ENCODE data around the gene SGIP1. TPM values are rescaled to one million over a fixed set of nuclear protein-coding genes. Genes with fewer than 3 reads are reported as not detected.

Gene SGIP1
- total and polyA plus RNA-seq, 7 donors = under 0.01 to 14.1 (median 7.3) TPM; not detected in 1

- WGBS, 2 donors = 92 to 98% methylated on average over 1 of the region's 1 CpG
Measured at GRCh38 chr1:66550243-66550642, 16.3 kb downstream of the SGIP1 start.

GRCh38 chr1:66552287-66552686 lies 18.3 kb downstream of the SGIP1 start:
- no peak for TF ChIP-seq CTCF (IDR thresholded peaks at IDR 0.05)
- TF ChIP-seq EP300 (IDR thresholded peaks at IDR 0.05) = no peak
- no peak for TF ChIP-seq POLR2AphosphoS5 (IDR thresholded peaks at IDR 0.05)
- no peak for TF ChIP-seq POLR2A (IDR thresholded peaks at IDR 0.05)
- no peaks in the 10 kb centered on the region for H3K36me3 ChIP-seq
- WGBS, 2 donors = 73 to 88% methylated on average over 1 of the region's 1 CpG
- H3K9me3 ChIP-seq = no peaks in the 10 kb centered on the region
- H3K27me3 ChIP-seq = no peaks in the 10 kb centered on the region
- no peak for DNase-seq
- H3K27ac ChIP-seq = no peak overlapping the region
- H3K4me1 ChIP-seq = no peaks in the 10 kb centered on the region
- no peak overlapping the region for H3K4me3 ChIP-seq
- intact Hi-C loops (cut with DNase I) = no loop called here

More at GRCh38 chr1:66550243-66550642, 16.3 kb downstream of the SGIP1 start:
- H3K4me1 ChIP-seq = no peaks in the 10 kb centered on the region
- H3K27ac ChIP-seq = no peak overlapping the region
- intact Hi-C loops (cut with DNase I) = no loop called here
- no peaks in the 10 kb centered on the region for H3K9me3 ChIP-seq
- H3K27me3 ChIP-seq = no peaks in the 10 kb centered on the region
- DNase-seq = no peak
- H3K4me3 ChIP-seq = no peak overlapping the region
- TF ChIP-seq EP300 (IDR thresholded peaks at IDR 0.05) = no peak
- TF ChIP-seq POLR2A (IDR thresholded peaks at IDR 0.05) = no peak
- TF ChIP-seq POLR2AphosphoS5 (IDR thresholded peaks at IDR 0.05) = no peak
- TF ChIP-seq CTCF (IDR thresholded peaks at IDR 0.05) = no peak
- H3K36me3 ChIP-seq = no peaks in the 10 kb centered on the region

- Histone ChIP-seq H3K27ac (no peak overlapping the region), H3K27me3 (no peaks in the 10 kb centered on the region), H3K9me3 (no peaks in the 10 kb centered on the region), H3K4me1 (no peaks in the 10 kb centered on the region), H3K36me3 (no peaks in the 10 kb centered on the region), H3K4me3 (no peak overlapping the region)
- intact Hi-C loops (cut with DNase I) = no loop called here
- TF ChIP-seq EP300 (IDR thresholded peaks at IDR 0.05) (no peak), CTCF (IDR thresholded peaks at IDR 0.05) (no peak), POLR2AphosphoS5 (IDR thresholded peaks at IDR 0.05) (no peak), POLR2A (IDR thresholded peaks at IDR 0.05) (no peak)
- DNase-seq = peak; percentile 67
- WGBS, 2 donors = 54 to 68% methylated on average over 5 of the region's 5 CpGs
Measured at GRCh38 chr1:66552829-66553228, 18.9 kb downstream of the SGIP1 start.

GRCh38 chr1:66553846-66554245 lies 19.9 kb downstream of the SGIP1 start:
- Histone ChIP-seq H3K27me3 (no peaks in the 10 kb centered on the region), H3K9me3 (no peaks in the 10 kb centered on the region), H3K36me3 (no peaks in the 10 kb centered on the region), H3K27ac (peak overlapping the region in 1 of 4 donors; percentile 20), H3K4me1 (no peaks in the 10 kb centered on the region), H3K4me3 (no peak overlapping the region)
- no peak for DNase-seq
- TF ChIP-seq POLR2A (IDR thresholded peaks at IDR 0.05) = no peak
- TF ChIP-seq CTCF (IDR thresholded peaks at IDR 0.05) = no peak
- TF ChIP-seq EP300 (IDR thresholded peaks at IDR 0.05) = no peak
- TF ChIP-seq POLR2AphosphoS5 (IDR thresholded peaks at IDR 0.05) = no peak
- WGBS, 2 donors = 94 to 98% methylated on average over 1 of the region's 1 CpG
- intact Hi-C loops (cut with DNase I) = no loop called here

- no peak for DNase-seq
- Histone ChIP-seq H3K27ac (no peak overlapping the region), H3K4me1 (no peaks in the 10 kb centered on the region), H3K9me3 (no peaks in the 10 kb centered on the region), H3K4me3 (no peak overlapping the region), H3K36me3 (no peaks in the 10 kb centered on the region), H3K27me3 (no peaks in the 10 kb centered on the region)
- intact Hi-C loops (cut with DNase I) = no loop called here
- TF ChIP-seq CTCF (IDR thresholded peaks at IDR 0.05) (no peak), POLR2A (IDR thresholded peaks at IDR 0.05) (no peak), EP300 (IDR thresholded peaks at IDR 0.05) (no peak), POLR2AphosphoS5 (IDR thresholded peaks at IDR 0.05) (no peak)
- WGBS, 2 donors = 76 to 85% methylated on average over 7 of the region's 7 CpGs
Measured at GRCh38 chr1:66556161-66556611, 22.2 kb downstream of the SGIP1 start.

All from sigmoid colon (tissue), 7 donors.